PC-9 (cell line): ENCODE data around the gene CPXM2. TPM values are rescaled to one million over a fixed set of nuclear protein-coding genes. Genes with fewer than 3 reads are reported as not detected.

Source experiments
- BruUV-seq: library from RNA; stranded (reverse); fragments of 400-500 nt; replicated peaks from 2 replicates; lab custom pipeline; 2021; lab: Mats Ljungman, UMichigan
- CTCF ChIA-PET: fragments of 300-600 bp; sonication (Branson Sonifier 250); formaldehyde crosslinking; loops from one replicate; lab custom pipeline; 2022; ENCODE audit warnings: antibody characterized with exemption; lab: Charles Lee
- POLR2A ChIA-PET: fragments of 300-600 bp; sonication (Branson Sonifier 250); formaldehyde crosslinking; loops from one replicate; lab custom pipeline; 2022; ENCODE audit warnings: antibody characterized with exemption; ENCODE audit not compliant: unreplicated experiment; lab: Charles Lee
- DNase-seq, 2 experiments: peaks; one replicate each; pipeline versions ENCODE4 v3.0.0 to v3.0.0-alpha.2; 2015 to 2022; ENCODE audit warnings: mixed read lengths in 1 of 2
- H2AFZ ChIP-seq: fragments of 200-600 bp; sonication (generic); 2 replicates; pipeline ENCODE4 v1.8.1; 2017; ENCODE audit warnings: antibody characterized with exemption
- H3F3A ChIP-seq: fragments of 200-600 bp; sonication (generic); 2 replicates; pipeline ENCODE4 v1.8.1; 2017; ENCODE audit warnings: antibody characterized with exemption, mild to moderate bottlenecking, low read depth; ENCODE audit not compliant: insufficient read depth
- H3K27ac ChIP-seq: fragments of 200-600 bp; sonication (generic); 2 replicates; pipeline ENCODE4 v1.6.1; 2016; ENCODE audit warnings: mixed run types
- H3K27me3 ChIP-seq: fragments of 200-600 bp; sonication (generic); 2 replicates; pipeline ENCODE4 v1.6.1; 2016; ENCODE audit warnings: low read depth, mixed run types; ENCODE audit not compliant: insufficient read depth
- H3K36me3 ChIP-seq: fragments of 200-600 bp; sonication (generic); 2 replicates; pipeline ENCODE4 v1.6.1; 2016; ENCODE audit warnings: low read depth, mixed run types
- H3K4me1 ChIP-seq: fragments of 200-600 bp; sonication (generic); replicated peaks from 2 replicates; pipeline ENCODE4 v1.6.1; 2016; ENCODE audit warnings: mixed run types; ENCODE audit not compliant: insufficient read depth
- H3K4me2 ChIP-seq: fragments of 200-600 bp; sonication (generic); 2 replicates; pipeline ENCODE4 v1.6.1; 2017; ENCODE audit warnings: mixed run types
- H3K4me3 ChIP-seq: fragments of 200-600 bp; sonication (generic); 2 replicates; pipeline ENCODE4 v1.6.1; 2016; ENCODE audit warnings: mixed run types
- H3K79me2 ChIP-seq: fragments of 200-600 bp; sonication (generic); 2 replicates; pipeline ENCODE4 v1.6.1; 2017; ENCODE audit warnings: low read depth, mixed run types
- H3K9me2 ChIP-seq: fragments of 200-600 bp; sonication (generic); 2 replicates; pipeline ENCODE4 v1.8.1; 2017; ENCODE audit warnings: mild to moderate bottlenecking; ENCODE audit not compliant: insufficient read depth
- H3K9me3 ChIP-seq: fragments of 200-600 bp; sonication (generic); 2 replicates; pipeline ENCODE4 v1.8.1; 2016; ENCODE audit warnings: low read depth; ENCODE audit not compliant: insufficient read depth
- H4K20me1 ChIP-seq: fragments of 200-600 bp; sonication (generic); 2 replicates; pipeline ENCODE4 v1.8.1; 2017; ENCODE audit not compliant: insufficient read depth
- CTCF ChIP-seq: fragments of 200-600 bp; sonication (generic); conservative IDR thresholded peaks from 2 replicates; pipeline ENCODE4 v1.6.1; 2017; ENCODE audit warnings: mixed run types, antibody characterized with exemption, mild to moderate bottlenecking, moderate library complexity
- EZH2 ChIP-seq: fragments of 200-600 bp; sonication (generic); IDR thresholded peaks from 2 replicates; pipeline ENCODE4 v1.8.0; 2017; ENCODE audit warnings: antibody characterized with exemption, low read depth
- intact Hi-C: fragments of 100-400 bp; cut with micrococcal nuclease; formaldehyde crosslinking; loops from one replicate; pipeline ENCODE4 v1.10.0; 2022; ENCODE audit not compliant: unreplicated experiment
- total RNA-seq: library from RNA; stranded (reverse); gene quantifications from 2 replicates; pipeline ENCODE4 v1.2.3, GENCODE V29; 2021

The CPXM2 gene
- total RNA-seq, 1 experiment from 2014 or later: not detected

- no peak overlapping the region for H3K27ac ChIP-seq
- BruUV-seq: no TSS peak
- H3K4me1 ChIP-seq: no peaks in the 10 kb centered on the region
- intact Hi-C loops: no loop called here
- no peak overlapping the region for H2AFZ ChIP-seq
- H3K4me2 ChIP-seq: no peak overlapping the region
- CTCF ChIA-PET: no interaction called here
- no peaks in the 10 kb centered on the region for H3F3A ChIP-seq
- no peaks in the 10 kb centered on the region for H4K20me1 ChIP-seq
- H3K27me3 ChIP-seq: peaks cover 49% of the 10 kb centered on the region
- no peak overlapping the region for H3K4me3 ChIP-seq
- TF ChIP-seq EZH2 (no peak), CTCF (no peak)
- H3K36me3 ChIP-seq: no peaks in the 10 kb centered on the region
- H3K9me2 ChIP-seq: no peaks in the 10 kb centered on the region
- no peaks in the 10 kb centered on the region for H3K9me3 ChIP-seq
- POLR2A ChIA-PET: no interaction called here
- H3K79me2 ChIP-seq: no peaks in the 10 kb centered on the region
- no peak for DNase-seq
These were observed 144.2 kb downstream of the CPXM2 start for GRCh38 chr10:123747426-123747825.

- no peaks in the 10 kb centered on the region for H3K9me3 ChIP-seq
- no peak overlapping the region for H3K27ac ChIP-seq
- H3K4me3 ChIP-seq: no peak overlapping the region
- H3K4me2 ChIP-seq: no peak overlapping the region
- H3F3A ChIP-seq: no peaks in the 10 kb centered on the region
- H2AFZ ChIP-seq: no peak overlapping the region
- TF ChIP-seq CTCF (no peak), EZH2 (no peak)
- ChIA-PET POLR2A (no interaction called here), CTCF (no interaction called here)
- BruUV-seq: no TSS peak
- H3K36me3 ChIP-seq: no peaks in the 10 kb centered on the region
- no peaks in the 10 kb centered on the region for H4K20me1 ChIP-seq
- intact Hi-C loops: no loop called here
- H3K4me1 ChIP-seq: no peaks in the 10 kb centered on the region
- no peaks in the 10 kb centered on the region for H3K79me2 ChIP-seq
- peaks cover 44% of the 10 kb centered on the region for H3K27me3 ChIP-seq
- no peak for DNase-seq
- no peaks in the 10 kb centered on the region for H3K9me2 ChIP-seq
These were observed 144.7 kb downstream of the CPXM2 start for GRCh38 chr10:123746942-123747341.

GRCh38 chr10:123746520-123746919 is 145.1 kb downstream of the CPXM2 start:
- DNase-seq: no peak
- intact Hi-C loops: no loop called here
- Histone ChIP-seq H3K4me1 (no peaks in the 10 kb centered on the region), H3K27me3 (peaks cover 40% of the 10 kb centered on the region), H3K27ac (no peak overlapping the region), H3K4me2 (no peak overlapping the region), H3K79me2 (no peaks in the 10 kb centered on the region), H3K9me2 (no peaks in the 10 kb centered on the region), H3K36me3 (no peaks in the 10 kb centered on the region), H4K20me1 (no peaks in the 10 kb centered on the region), H3F3A (no peaks in the 10 kb centered on the region), H3K4me3 (no peak overlapping the region), H2AFZ (no peak overlapping the region), H3K9me3 (no peaks in the 10 kb centered on the region)
- no peak for TF ChIP-seq CTCF
- no peak for TF ChIP-seq EZH2
- CTCF ChIA-PET: no interaction called here
- POLR2A ChIA-PET: no interaction called here
- no TSS peak for BruUV-seq
